Epithelial cell of esophagus (primary cell): ENCODE data around the gene USF2.

Source experiments
- DNase-seq: peaks from one replicate; pipeline ENCODE4 v3.0.0; 2010; ENCODE audit warnings: low read depth
- H3K4me3 ChIP-seq: 2 replicates; pipeline ENCODE4 v1.5.1; 2011; ENCODE audit warnings: mild to moderate bottlenecking, low read length, control low read depth
- CTCF ChIP-seq: IDR thresholded peaks from 2 replicates; pipeline ENCODE4 v1.5.1; 2011; ENCODE audit warnings: low read depth, mild to moderate bottlenecking, low read length, control low read depth, inconsistent platforms; ENCODE audit not compliant: insufficient read depth; ENCODE audit errors: missing control alignments

USF2 gene

GRCh38 chr19:35223862-35224505 is 44.8 kb upstream of the USF2 start:
- no peak overlapping the region for H3K4me3 ChIP-seq
- DNase-seq: no peak
- TF ChIP-seq CTCF: no peak

- TF ChIP-seq CTCF: no peak
- DNase-seq: no peak
- H3K4me3 ChIP-seq: no peak overlapping the region
These were observed 43.8 kb upstream of the USF2 start for GRCh38 chr19:35224681-35225571.

GRCh38 chr19:35225951-35226350 is 42.8 kb upstream of the USF2 start:
- no peak for DNase-seq
- TF ChIP-seq CTCF: no peak
- H3K4me3 ChIP-seq: no peak overlapping the region

GRCh38 chr19:35226748-35227147 is 42.0 kb upstream of the USF2 start:
- TF ChIP-seq CTCF: no peak
- no peak overlapping the region for H3K4me3 ChIP-seq
- DNase-seq: no peak

- no peak within 1 kb of the TSS for H3K4me3 ChIP-seq
- no peak for DNase-seq
- no peak for TF ChIP-seq CTCF
These were observed 40.4 kb upstream of the USF2 start, which contains the start of gene FAM187B for GRCh38 chr19:35228177-35228930. TSS of gene FAM187B (minus strand) at chr19:35228739. CDS start at chr19:35228680, 59 bp downstream.

- no peak overlapping the region for H3K4me3 ChIP-seq
- no peak for DNase-seq
- TF ChIP-seq CTCF: no peak
These were observed 39.2 kb upstream of the USF2 start for GRCh38 chr19:35229601-35230000.
